Measurements from ENCODE around the gene FZR1. TPM values are rescaled to one million over a fixed set of nuclear protein-coding genes. Genes with fewer than 3 reads are reported as not detected.

Gene FZR1
- total and polyA plus RNA-seq, 9 of the 15 experiments (the other 6 are each of a cell fraction or from before 2014, with no cell fraction given) = 0.18 to 48.0 (median 22.2) TPM

DNA sequence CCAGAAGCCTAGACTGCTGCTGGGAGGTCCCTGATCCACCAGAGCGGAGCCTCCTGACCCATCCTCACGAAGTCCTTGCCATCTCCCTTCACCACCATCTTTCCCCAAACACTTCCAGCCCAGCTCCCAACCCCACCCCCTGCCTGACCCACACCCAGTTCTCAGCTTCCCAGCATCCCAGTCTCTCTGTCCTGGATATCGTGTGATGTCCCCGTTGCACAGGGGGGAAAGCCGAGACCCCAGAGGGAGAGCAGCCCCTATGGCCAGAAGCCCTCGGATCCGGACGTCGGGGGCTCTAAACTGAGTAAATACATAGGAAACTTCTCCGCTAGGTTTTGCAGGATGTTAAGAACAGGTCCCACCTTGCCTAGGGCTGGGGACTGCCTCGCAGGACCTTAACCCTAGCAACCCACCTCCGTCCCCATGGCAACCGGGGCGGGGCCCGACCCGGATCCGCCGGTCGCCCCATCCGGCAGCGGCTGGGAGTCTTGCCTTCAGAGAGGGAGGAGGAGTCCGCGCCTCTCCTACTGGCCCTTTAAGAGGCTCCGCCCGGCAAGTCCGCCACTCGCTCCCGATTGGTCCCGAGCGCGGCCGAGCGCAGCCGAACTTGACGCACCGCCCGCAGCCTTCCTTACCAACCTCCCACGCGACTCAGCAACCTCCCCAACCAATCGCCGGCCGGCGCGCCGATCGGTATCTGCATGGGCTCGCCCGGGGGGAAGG is 66.2 kb downstream of the FZR1 start:
- Histone ChIP-seq H3K4me2 (ENCODE audit: insufficient read depth, low read length) (peak overlapping the region; percentile 53), H3K9me1 (ENCODE audit: control insufficient read depth, insufficient read depth, low read length) (no peaks in the 10 kb centered on the region), H4K20me1 (replicated peaks; ENCODE audit: control insufficient read depth, insufficient read depth, low read length) (peaks cover 3% of the 10 kb centered on the region; the same call in 1 of the 2 replicates), H3K9me3 (replicated peaks; ENCODE audit: control insufficient read depth, insufficient read depth, low read depth, low read length) (no peaks in the 10 kb centered on the region), H3K36me3 (ENCODE audit: control insufficient read depth, insufficient read depth, low read length) (peaks cover 31% of the 10 kb centered on the region), H3K27me3 (ENCODE audit: control insufficient read depth in 2 of 2, insufficient read depth in 2 of 2, low read length in 2 of 2) (no peaks in the 10 kb centered on the region), H2AFZ (ENCODE audit: low read depth, low read length) (peak overlapping the region; percentile 37), H3K9ac (ENCODE audit: insufficient read depth in 1 of 2, low read depth in 2 of 2, low read length in 2 of 2) (peak overlapping the region in 1 of 2 experiments; percentile 22; a peak in 2 of 4 replicates), H3K27ac (ENCODE audit: extremely low read depth, low read depth, low read length) (no peak overlapping the region), H3K79me2 (ENCODE audit: control insufficient read depth, insufficient read depth, low read length) (peaks cover 20% of the 10 kb centered on the region), H3K4me3 (peak overlapping the region; percentile 98), H3K4me1 (replicated peaks in 1 of 2; ENCODE audit: control insufficient read depth in 2 of 2, insufficient read depth in 2 of 2, low read length in 2 of 2) (peaks cover 25 to 62% of the 10 kb centered on the region in 2 experiments)
- ATAC-seq (peak; percentile 92), DNase-seq (ENCODE audit: extremely low read depth in 1 of 4, low spot score in 3 of 4) (peak; percentile 93 to 100 (median 96)), FAIRE-seq (peak; percentile 99)
- in situ Hi-C loops (cut with MboI) = no loop called here
- 7% methylated on average over 40 of the region's 48 CpGs for WGBS (ENCODE audit: insufficient coverage, low coverage, missing lambda C conversion rate)
- no TSS peak for BruUV-seq (replicated peaks)
- POLR2A ChIA-PET = no interaction called here
- intact Hi-C loops (cut with micrococcal nuclease) = loop anchor here (2.0 kb wide), 1 partner anchor 15 kb away; the partner anchor contains the start of gene MFSD12
- CTCF ChIA-PET (ENCODE audit: low intra/inter-chr PET ratio) = no interaction called here
- TF ChIP-seq MAZ (CRISPR knock-in tag; conservative IDR thresholded peaks at IDR 0.05 in 1 of 2, IDR thresholded peaks at IDR 0.05 in 1 of 2) = peak; percentile 29 to 35; a peak in 2 of 4 replicates
- TF ChIP-seq TOE1 (IDR thresholded peaks at IDR 0.05; ENCODE audit: borderline replicate concordance) = peak; percentile 62; the same call in 1 of the 2 replicates
- no peak for TF ChIP-seq TOE1 (CRISPR knock-in tag; IDR thresholded peaks at IDR 0.05; ENCODE audit: borderline replicate concordance, low read depth)
- TF ChIP-seq ELF1 (tag; IDR thresholded peaks at IDR 0.05) = peak; percentile 34; the same call in 1 of the 2 replicates
- 0 out of 2 replicates have a peak, but pooled peaks have one; percentile 18 for TF ChIP-seq ETV1 (tag; conservative IDR thresholded peaks at IDR 0.05; ENCODE audit: low read depth)
- peak; percentile 98 for TF ChIP-seq GATAD2A (IDR thresholded peaks at IDR 0.05)
- TF ChIP-seq SAFB2 (IDR thresholded peaks at IDR 0.05; ENCODE audit: borderline replicate concordance, low read depth, low read length, severe bottlenecking) = no peak
- TF ChIP-seq, protein P1, sequence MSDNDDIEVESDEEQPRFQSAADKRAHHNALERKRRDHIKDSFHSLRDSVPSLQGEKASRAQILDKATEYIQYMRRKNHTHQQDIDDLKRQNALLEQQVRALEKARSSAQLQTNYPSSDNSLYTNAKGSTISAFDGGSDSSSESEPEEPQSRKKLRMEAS (CRISPR knock-in tag; IDR thresholded peaks at IDR 0.05) = no peak
- TF ChIP-seq BMI1 (IDR thresholded peaks at IDR 0.05; ENCODE audit: low read length) = peak; percentile 89
- peak; percentile 97 for TF ChIP-seq HNRNPLL (IDR thresholded peaks at IDR 0.05; ENCODE audit: low read depth, low read length, poor library complexity, severe bottlenecking)
- TF ChIP-seq, protein P2, sequence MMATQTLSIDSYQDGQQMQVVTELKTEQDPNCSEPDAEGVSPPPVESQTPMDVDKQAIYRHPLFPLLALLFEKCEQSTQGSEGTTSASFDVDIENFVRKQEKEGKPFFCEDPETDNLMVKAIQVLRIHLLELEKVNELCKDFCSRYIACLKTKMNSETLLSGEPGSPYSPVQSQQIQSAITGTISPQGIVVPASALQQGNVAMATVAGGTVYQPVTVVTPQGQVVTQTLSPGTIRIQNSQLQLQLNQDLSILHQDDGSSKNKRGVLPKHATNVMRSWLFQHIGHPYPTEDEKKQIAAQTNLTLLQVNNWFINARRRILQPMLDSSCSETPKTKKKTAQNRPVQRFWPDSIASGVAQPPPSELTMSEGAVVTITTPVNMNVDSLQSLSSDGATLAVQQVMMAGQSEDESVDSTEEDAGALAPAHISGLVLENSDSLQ (IDR thresholded peaks at IDR 0.05) = peak; percentile 57
- TF ChIP-seq ESRRA (IDR thresholded peaks at IDR 0.05; ENCODE audit: borderline replicate concordance, low read depth) = peak; percentile 49; the same call in 1 of the 2 replicates
- TF ChIP-seq NRF1 (conservative IDR thresholded peaks at IDR 0.05 in 1 of 2, IDR thresholded peaks at IDR 0.05 in 1 of 2) = peak; percentile 80 to 83
- TF ChIP-seq ERF (CRISPR knock-in tag; IDR thresholded peaks at IDR 0.05) = 0 out of 2 replicates have a peak, but pooled peaks have one; percentile 20
- TF ChIP-seq MTA2 (IDR thresholded peaks at IDR 0.05; ENCODE audit: low read depth) = no peak
- no peak for TF ChIP-seq MEF2D (tag; conservative IDR thresholded peaks at IDR 0.05; ENCODE audit: low read depth)
- 0 out of 2 replicates have a peak, but pooled peaks have one; percentile 18 for TF ChIP-seq ZBTB7A (IDR thresholded peaks at IDR 0.05; ENCODE audit: borderline replicate concordance, control insufficient read depth, low read depth, low read length)
- TF ChIP-seq CTBP1 (IDR thresholded peaks at IDR 0.05; ENCODE audit: borderline replicate concordance) = peak; percentile 97
- TF ChIP-seq RCOR1 (IDR thresholded peaks at IDR 0.05; ENCODE audit: borderline replicate concordance in 1 of 2, low read depth in 2 of 2, low read length in 2 of 2) = peak in 1 of 2 experiments; percentile 66; a peak in 1 of 4 replicates
- peak in 1 of 2 experiments; percentile 58; a peak in 1 of 4 replicates for TF ChIP-seq SRF (CRISPR knock-in tag; IDR thresholded peaks at IDR 0.05)
